Inferior parietal cortex (tissue), 1 donor: ENCODE measurements around the gene CWC15.
"Not testable (repeated sequence)": the region's sequence is repeated elsewhere in the genome, so short reads cannot be mapped to it uniquely, and the experiment has no call there.

Experiments
- DNase-seq: peaks from one replicate; pipeline ENCODE4 v3.0.0-alpha.2; 2016; ENCODE audit errors: extremely low spot score

Gene CWC15

GRCh38 chr11:94973099-94973968, at the start of gene CWC15, which contains the start of gene KDM4D:
Gene CWC15 (minus strand): TSS chr11:94973556. CDS start chr11:94972185, 1,371 bp downstream.
Gene KDM4D (plus strand): TSS chr11:94973709. CDS start chr11:94997373, 23,664 bp downstream.
- DNase-seq = peak; percentile 99

GRCh38 chr11:95021468-95021867, 48.1 kb upstream of the CWC15 start:
- not testable (repeated sequence) for DNase-seq

- DNase-seq = no peak
These were observed 42.8 kb upstream of the CWC15 start for GRCh38 chr11:95016139-95016538.

DNA sequence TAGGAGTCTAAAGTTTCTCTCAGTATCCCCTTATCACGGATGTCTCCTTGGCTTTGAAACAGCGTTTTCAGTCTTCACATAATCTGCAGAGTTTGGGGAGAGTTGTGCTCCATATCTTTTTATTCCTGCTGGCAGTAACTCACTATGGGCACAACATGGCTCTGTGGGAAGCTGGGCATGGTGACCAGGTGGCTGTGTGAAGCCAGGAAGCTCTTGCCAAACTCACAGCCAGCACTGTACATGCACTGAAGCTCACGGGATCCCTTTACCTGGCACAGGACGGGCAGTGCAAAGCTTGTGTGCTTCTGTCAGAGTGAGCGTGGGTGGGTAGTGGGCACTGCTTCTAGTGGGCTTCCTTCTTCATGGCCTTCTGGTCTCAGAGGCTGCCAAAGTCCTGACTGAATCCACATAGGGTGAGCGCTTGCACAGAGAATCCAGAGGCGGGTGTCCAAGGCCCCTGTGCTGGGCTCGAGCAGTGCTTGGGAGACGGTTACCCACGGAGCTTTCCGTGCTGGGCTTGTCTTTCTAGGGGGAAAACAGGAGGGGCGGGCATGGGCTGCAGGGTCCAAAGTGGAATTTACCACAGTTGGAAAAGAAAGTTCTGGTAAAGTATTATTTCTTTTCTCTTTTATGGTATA, 40.9 kb upstream of the CWC15 start:
- DNase-seq = no peak

- DNase-seq = no peak
These were observed 38.0 kb upstream of the CWC15 start for GRCh38 chr11:95011376-95011775.

GRCh38 chr11:95005642-95006041, 32.3 kb upstream of the CWC15 start:
- no peak for DNase-seq

- no peak for DNase-seq
These were observed 30.4 kb upstream of the CWC15 start for GRCh38 chr11:95003716-95004115.

DNA sequence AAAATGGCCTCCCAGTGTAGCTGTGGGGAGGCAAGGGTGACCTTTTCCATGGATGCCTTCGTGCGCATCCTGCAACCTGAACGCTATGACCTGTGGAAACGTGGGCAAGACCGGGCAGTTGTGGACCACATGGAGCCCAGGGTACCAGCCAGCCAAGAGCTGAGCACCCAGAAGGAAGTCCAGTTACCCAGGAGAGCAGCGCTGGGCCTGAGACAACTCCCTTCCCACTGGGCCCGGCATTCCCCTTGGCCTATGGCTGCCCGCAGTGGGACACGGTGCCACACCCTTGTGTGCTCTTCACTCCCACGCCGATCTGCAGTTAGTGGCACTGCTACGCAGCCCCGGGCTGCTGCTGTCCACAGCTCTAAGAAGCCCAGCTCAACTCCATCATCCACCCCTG, 24.9 kb upstream of the CWC15 start:
- no peak for DNase-seq

DNA sequence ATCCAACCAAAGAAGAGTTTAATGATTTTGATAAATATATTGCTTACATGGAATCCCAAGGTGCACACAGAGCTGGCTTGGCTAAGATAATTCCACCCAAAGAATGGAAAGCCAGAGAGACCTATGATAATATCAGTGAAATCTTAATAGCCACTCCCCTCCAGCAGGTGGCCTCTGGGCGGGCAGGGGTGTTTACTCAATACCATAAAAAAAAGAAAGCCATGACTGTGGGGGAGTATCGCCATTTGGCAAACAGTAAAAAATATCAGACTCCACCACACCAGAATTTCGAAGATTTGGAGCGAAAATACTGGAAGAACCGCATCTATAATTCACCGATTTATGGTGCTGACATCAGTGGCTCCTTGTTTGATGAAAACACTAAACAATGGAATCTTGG, 24.1 kb upstream of the CWC15 start:
- no peak for DNase-seq

GRCh38 chr11:94993400-94993943, 20.1 kb upstream of the CWC15 start:
- DNase-seq = no peak

GRCh38 chr11:94988748-94989147, 15.4 kb upstream of the CWC15 start:
- DNase-seq = no peak

- no peak for DNase-seq
These were observed 14.0 kb upstream of the CWC15 start for GRCh38 chr11:94987378-94987777.

GRCh38 chr11:94975599-94975998, 2.2 kb upstream of the CWC15 start:
- no peak for DNase-seq

DNA sequence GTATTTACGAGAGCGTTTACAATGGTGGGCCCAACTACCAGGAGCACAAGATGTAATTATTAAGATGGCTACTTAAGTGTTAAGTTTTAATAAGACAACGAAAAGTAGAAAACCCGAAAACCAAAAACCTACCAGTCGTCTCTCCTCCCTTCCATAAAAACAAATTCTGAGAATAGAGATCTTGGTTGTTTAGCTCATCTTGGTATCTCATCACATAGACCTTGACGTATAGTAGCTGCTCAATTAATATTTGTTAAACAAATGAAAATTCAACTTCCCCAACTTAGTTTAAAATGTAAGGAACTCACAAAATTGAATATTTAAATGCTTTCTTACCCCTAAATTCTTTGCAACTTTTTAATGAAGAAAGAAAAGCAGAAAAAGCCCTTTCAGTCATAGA, 822 bp upstream of the CWC15 start:
- no peak for DNase-seq

DNA sequence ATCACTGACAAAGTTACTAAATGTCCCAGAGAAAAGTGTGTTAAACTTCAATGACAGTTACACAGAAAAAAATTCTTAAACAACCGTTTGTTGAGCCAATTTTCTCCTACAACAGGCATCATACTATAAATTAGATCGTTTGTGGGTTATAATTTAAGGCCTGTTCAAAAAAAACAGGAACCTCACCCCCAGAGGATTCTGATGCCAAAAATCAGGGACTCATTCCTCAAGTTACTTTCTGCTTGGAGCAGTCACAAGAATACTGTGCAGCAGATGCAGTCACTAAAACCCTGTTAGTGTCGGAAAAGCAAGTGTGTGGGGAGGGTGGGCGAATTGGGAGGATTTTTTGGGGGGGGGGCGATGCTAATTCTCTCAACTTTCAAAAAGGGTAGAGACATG, 657 bp downstream of the CWC15 start:
- no peak for DNase-seq

- peak; percentile 11 for DNase-seq
These were observed 4.9 kb downstream of the CWC15 start for GRCh38 chr11:94968334-94968958.

DNA sequence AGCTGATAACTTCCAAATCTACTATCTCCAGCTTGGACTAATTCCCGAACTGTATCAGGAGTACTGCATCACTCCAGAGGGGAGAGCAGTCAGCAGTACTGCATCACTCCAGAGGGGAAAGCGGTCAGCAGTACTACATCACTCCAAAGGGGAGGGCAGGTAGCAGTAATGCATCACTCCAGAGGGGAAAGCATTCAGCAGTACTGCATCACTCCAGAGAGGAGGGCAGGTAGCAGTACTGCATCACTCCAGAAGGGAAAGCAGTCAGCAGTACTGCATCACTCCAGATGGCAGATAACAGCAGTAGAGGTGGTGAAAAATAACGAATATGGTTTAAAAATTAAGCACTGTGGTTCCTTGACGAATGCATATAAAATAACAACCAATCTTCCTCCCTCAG, 8.4 kb downstream of the CWC15 start:
- no peak for DNase-seq

- no peak for DNase-seq
These were observed 12.1 kb downstream of the CWC15 start for GRCh38 chr11:94961255-94961654.

DNA sequence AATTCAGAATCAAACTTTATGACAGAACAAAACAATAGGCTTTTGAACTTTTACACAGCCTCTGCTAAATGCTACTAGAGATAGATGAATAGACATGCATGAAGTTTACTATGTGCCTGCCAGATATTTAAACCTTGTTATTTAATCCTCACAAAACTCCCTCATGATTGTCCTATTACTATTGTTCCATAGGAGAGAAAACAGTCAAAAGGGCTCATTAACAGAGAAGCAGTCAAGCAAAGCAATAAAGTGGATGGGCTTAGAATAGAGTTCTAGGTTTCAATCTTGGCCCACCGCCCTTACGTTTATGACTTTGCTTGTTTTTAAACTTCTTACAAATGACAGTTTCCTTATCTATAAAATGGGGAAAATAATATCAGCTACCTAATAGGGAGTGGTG, 12.9 kb downstream of the CWC15 start:
- DNase-seq = no peak

DNA sequence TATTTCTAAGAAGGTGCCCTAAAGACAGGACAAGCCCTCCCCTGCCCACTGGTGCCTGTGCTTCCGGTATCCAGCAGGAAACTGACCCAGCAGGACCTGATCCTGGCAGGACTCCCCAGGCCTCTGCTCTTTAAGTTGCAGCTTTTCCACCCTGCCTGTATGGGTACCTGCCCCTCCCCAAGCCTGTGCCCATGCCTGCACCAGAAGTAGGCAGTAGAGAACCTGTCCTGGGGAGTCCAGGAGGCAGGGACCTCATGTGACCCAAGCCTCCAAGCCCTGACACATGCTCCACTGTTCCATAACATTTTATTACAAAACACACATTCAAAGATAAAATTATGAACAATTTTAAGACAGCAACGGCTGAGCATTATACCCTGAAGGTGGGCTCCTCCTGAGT, 14.2 kb downstream of the CWC15 start:
- DNase-seq = no peak

GRCh38 chr11:94958121-94958696, 15.1 kb downstream of the CWC15 start:
- DNase-seq = no peak

GRCh38 chr11:94956963-94957362, 16.4 kb downstream of the CWC15 start:
- no peak for DNase-seq
